HG02763 (cell line): ENCODE measurements around the gene WRAP73.
"Not testable (repeated sequence)": the region's sequence is repeated elsewhere in the genome, so short reads cannot be mapped to it uniquely, and the experiment has no call there.

Source experiments
- ATAC-seq: cut with Tn5 transposase; IDR thresholded peaks from one replicate; pipeline ENCODE4 v1.9.1; 2021; ENCODE audit warnings: mild to moderate bottlenecking, moderate library complexity; ENCODE audit not compliant: unreplicated experiment

The WRAP73 gene

DNA sequence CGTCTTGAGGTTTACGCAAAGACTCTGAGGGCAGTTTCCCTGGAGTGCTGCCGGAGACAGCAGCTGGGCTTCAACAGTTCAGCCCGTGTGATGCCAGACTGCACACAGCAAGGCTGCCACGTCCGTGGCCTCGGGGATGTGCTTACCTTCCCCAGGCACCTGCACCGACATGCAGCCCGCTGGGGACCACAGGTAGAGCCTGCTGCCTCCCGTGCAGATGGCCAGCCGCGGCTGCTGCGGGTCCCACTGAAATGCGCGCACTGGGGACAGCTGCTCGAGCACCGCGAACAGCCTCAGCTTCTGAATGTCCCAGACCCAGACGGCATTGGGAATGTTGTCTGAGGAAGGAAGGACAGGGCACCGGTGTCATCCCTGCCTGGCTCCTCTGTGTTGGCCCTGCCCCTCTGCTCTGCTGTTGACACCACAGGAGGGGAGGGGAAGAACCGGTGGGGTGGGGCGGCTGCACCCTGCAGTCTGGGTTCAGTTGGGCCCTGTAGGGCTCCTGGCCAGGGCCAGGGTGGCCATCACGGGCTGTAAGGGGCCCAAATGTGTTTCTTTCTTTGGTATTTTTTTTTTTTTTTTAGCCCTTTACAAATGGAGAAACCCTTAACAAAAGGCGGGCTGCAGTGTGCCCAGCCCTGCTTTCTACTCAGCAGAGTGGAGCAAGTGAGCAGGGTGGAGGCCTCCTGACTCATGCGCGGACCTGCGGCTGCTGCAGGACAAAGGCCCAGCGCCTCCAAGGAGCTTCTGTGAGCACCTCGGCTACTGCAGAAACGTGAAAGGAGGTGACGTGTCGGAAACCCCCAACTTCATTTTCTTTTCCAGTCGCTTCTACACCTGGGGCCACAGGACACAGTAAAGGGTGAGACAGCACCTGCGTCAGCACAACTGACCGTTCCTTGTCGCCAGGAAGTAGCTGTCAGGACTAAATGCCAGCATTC is 18.3 kb downstream of the WRAP73 start:
- no peak for ATAC-seq

DNA sequence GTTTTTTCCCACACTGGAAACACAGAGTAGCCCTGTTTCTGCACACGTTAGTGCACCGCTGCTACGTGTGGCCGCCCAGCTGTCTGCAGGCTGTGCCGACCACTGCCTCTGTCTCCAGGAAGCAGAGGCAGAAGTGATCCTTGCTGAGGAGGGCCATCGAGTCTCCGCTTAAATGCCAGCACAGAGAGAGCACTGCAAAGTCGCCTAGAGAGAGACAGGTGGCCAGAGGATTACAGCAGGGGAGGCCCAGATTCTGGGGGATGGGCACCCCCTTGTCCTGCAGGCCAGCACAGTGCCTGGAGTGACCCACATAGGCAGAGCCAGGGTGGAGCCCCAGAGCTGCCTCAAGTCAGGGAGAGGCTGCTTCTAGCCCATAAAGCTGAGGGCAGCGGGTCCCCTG is 19.0 kb downstream of the WRAP73 start:
- ATAC-seq, result no peak

DNA sequence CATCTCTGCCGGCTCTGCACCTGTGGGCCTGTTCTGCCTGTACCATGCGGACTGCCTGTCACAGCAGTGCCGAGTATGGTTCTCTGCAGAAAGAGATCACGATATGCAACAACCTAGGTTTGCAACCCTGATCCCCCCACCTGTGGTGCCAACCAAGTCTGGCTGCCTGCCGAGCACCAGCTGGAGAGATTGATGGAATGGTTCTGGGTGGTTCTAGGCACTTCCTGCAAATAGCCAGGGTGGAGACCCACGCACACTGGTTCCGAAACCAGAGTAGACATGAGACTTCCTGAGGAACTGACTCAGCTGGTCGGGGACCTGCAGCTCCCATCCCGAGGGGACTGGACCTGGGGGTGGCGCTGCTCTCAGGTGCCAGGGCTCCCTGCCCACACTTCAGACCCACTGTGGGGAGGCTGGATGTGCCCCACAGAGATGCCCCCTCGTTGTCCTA is 19.7 kb downstream of the WRAP73 start:
- no peak for ATAC-seq

DNA sequence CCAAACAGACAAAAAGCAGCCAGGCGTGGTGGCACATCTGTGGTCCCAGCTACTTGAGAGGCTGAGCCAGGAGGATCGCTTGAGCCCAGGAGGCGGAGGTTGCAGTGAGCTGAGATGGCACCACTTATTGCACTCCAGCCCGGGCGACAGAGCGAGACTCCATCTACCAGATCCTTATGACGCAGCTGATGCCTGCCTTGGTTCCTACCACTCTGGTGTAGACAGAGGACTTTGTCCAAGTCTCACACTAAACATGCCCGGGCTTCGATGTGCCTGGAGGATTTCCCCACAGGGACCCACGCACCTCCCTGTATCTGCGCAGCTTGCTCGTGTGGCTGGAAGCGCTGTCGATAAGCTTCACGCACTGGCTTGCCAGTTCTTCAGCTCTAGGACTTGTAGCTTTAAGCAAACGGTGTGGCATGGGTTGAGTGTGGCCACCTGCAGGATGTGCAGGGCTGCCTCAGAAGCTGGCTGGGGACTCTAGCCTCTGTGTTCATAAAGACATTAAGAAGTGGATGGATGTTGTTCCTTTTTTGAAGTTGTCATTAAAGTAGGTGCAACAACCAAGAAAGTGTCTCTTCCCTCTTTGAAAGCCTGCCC is 20.2 kb downstream of the WRAP73 start:
- no peak for ATAC-seq

DNA sequence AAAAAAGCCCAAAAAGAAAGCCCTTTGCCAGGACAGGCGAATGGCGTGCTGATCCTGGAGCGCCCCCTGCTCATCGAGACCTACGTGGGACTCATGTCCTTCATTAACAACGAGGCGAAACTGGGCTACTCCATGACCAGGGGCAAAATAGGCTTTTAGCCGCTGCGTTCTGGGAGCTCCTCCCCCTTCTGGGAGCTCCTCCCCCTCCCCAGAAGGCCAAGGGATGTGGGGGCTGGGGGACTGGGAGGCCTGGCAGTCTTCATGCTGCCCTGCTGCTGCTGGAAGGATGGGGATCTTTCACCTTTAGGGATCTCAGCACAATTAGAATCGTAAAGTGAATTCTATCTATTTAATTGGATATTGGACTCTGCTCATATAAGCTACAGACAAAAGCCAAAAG is 21.5 kb downstream of the WRAP73 start:
- no peak for ATAC-seq

DNA sequence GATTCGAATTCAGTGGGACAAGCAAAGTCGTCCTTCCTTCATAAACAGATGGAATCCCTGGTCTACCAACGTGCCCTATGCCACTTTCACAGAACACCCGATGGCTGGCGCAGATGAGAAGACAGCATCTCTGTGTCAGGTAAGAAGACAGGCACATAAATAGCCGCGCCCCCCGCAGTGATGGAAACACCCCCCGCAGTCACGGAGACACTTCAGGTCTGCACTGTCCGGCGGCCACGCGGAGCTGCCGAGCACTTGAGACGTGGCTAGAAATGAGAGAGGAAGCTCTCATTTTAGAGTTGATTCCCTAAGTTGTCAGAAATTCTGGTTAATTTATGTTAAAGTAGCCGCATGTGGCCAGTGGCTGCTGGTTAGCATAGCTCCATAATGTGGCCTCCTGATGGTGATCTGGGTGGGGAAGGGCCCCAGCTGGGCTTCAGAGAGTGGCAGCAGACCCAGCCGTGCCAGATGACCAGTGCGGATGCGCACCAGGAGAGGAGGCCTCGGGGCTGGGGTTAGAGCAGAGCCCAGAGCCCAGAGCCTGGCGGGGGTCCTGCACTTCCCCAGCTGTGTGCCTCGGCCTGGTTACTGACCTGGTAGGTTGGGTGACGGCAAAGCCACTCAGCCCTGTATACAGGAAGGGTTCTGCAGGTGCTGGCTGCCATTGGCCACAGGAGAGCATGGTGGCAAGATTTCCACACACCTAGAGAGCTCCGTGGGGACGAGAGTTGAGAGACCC is 22.2 kb downstream of the WRAP73 start:
- no peak for ATAC-seq

DNA sequence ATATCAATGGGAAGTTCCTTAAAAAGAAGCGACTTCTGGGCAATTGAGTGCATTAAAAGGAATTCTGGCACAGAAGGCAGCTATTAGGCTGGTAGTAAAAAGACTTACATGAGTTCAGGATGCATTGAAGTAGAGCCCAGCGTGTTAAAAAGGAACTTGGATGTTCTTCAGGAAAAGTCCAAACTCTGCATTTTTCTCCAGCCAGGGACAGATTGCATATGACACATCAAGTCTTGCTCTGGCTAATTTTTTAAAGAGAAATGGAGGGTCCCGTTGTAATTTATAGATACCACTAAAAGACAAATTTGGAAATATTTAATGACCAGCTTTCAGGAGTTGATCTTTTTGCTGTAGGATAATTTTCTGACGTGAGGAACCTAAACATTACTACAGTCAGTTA is 23.9 kb downstream of the WRAP73 start:
- ATAC-seq, result no peak

DNA sequence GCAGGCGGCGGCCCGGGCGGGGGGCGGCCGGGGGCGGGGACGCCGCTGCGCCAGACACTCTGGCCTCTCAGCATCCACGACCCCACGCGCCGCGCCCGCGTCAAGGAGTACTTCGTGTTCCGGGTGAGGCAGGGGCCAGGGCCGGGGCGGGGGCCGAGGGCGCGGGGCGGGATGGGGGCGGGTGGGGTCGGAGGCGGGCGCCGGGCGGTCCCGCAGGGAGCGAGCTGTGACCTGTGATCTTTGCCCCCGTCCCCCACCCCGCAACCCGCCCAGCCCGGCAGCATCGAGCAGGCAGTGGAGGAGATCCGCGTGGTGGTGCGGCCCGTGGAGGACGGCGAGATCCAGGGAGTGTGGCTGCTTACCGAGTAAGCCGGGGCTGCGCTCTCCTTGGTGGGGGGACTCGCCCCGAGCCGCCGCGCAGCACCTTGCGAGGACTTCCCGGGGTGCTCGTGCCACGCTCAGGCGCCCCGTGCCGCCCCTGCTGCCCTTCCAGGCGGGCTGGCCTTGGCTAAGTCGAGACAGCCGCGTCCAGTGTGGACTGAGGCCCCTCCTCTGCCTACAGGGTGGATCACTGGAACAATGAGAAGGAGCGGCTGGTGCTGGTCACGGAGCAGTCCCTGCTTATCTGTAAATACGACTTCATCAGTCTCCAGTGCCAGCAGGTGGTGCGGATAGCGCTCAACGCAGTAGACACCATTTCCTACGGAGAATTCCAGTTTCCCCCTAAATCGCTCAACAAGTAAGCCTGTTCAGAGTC is 24.6 kb downstream of the WRAP73 start:
- ATAC-seq, result peak; percentile 15

DNA sequence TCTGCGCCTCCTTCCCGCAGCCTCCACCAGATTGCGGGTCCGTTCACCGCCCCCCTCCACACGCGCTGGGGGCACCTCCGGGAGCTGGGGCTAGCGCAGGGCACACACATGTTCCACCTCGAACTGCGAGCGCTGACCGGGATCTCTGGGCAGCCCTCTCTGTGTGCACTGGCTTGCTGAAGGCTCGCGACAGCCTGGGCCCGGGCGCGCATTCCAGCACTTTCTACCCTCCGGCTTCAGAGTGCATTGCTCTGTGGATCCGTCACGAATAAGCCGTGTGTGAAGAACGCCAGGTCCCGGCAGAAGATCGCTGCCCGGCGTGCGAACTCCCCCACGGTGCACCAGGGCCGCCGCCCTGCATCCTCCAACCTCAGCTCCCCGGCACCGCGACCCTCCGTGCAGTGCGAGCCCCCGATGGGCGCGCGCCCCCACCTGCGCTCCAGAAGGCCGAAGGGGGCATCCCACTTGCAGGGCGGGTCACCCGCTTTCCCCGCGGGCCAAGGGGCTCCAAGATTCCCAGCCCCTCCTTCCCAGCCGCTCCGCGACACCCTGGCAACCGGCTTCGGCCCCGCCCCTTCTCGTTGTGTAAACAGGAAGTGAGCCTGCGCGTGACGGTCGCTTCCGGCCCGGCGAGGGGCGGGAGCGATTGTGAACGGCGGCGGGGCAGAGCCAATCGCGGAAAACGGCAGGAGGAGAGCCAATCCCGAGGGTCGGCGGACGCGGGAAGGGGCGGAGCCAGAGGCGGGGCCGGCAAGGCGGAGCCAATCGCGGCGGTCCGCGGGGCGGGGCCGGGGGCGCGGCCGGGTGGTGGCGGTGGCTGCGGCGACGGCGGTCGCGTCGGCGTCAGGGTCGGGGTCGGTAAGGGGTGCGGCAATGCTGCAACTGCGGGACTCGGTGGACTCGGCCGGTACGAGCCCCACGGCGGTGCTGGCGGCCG is 25.4 kb downstream of the WRAP73 start, which contains the start of gene TPRG1L:
TSS of gene TPRG1L (plus strand) at position 816 of the 937 bp plus-strand sequence. CDS start at position 874, 58 bp downstream.
- ATAC-seq, result peak; percentile 95

DNA sequence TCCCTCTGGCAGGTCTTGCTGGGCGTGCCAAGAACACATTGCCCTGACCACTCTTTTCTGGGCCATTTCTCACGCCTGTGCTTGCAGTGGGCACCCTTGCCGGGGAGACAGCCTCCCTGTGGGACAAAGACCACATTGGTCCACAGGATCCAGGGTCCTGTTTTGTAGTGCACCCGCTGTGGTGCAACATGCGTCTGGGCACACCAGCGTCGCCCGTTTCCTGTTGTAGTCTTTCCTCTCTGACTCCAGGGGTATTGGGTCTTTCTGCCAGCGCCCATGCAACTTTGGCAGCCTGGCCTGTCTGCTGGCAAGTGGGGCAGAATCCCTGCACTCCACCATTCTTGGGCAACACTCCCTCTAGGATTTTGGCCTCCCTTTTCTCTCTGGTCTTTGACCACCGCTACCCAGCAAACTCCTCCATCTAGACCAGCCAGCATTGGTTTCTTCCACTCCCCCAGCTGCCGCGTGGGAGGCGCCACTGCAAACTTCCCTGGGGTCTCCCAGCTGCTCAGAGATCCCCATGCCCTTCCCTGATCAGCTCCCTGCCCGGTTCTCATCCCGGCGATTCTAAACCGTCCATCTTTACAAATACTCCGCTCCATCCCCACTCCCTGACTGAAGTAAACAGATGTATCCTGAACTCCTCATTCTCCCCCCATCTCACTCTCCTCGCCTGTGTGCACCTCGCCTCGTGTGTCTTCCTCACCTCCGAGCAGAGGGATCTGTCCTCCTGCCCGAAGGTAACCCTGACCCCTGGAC is 26.3 kb downstream of the WRAP73 start:
- ATAC-seq, result no peak

DNA sequence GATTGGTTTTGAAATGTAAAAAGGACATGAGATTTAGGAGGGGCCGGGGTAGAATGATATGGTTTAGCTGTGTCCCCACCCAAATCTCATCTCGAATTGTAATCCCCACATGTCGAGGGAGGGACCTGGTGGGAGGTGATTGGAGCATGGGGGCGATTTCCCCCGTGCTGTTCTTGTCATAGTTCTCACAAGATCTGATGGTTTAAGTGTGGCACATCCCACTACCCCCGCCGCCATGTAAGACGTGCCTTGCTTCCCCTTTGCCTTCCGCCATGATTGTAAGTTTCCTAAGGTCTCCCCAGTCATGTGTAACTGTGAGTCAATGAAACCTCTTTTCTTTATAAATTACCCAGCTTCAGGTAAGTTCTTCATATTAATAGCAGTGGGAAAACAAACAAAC is 27.8 kb downstream of the WRAP73 start:
- not testable (repeated sequence) for ATAC-seq

DNA sequence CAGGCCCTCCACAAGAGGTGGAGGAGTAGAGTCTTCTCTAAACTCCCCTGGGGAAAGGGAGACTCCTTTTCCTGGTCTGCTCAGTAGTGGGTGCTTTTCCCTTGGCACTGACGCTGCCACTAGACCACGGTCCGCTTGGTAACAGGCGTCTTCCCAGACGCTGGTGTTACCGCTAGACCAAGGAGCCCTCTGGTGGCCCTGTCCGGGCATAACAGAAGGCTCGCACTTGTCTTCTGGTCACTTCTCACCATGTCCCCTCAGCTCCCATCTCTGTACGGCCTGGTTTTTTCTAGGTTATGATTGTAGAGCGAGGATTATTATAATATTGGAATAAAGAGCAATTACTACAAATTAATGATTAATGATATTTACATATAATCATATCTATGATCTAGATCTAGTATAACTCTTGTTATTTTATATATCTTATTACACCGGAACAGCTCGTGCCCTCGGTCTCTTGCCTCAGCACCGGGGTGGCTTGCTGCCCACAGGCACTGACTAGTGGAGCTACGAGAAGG is 28.7 kb downstream of the WRAP73 start:
- not testable (repeated sequence) for ATAC-seq

DNA sequence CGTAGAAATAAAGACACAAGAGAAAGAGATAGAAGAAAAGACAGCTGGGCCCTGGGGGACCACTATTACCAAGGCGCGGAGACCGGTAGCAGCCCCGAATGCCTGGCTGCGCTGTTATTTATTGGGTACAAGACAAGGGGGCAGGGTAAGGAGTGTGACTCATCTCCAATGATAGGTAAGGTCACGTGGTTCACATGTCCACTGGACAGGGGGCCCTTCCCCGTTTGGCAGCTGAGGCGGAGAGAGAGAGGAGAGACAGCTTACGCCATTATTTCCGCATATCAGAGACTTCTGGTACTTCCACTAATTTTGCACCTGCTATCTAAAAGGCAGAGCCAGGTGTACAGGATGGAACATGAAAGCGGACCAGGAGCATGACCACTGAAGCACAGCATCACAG is 29.2 kb downstream of the WRAP73 start:
- ATAC-seq, result no peak

DNA sequence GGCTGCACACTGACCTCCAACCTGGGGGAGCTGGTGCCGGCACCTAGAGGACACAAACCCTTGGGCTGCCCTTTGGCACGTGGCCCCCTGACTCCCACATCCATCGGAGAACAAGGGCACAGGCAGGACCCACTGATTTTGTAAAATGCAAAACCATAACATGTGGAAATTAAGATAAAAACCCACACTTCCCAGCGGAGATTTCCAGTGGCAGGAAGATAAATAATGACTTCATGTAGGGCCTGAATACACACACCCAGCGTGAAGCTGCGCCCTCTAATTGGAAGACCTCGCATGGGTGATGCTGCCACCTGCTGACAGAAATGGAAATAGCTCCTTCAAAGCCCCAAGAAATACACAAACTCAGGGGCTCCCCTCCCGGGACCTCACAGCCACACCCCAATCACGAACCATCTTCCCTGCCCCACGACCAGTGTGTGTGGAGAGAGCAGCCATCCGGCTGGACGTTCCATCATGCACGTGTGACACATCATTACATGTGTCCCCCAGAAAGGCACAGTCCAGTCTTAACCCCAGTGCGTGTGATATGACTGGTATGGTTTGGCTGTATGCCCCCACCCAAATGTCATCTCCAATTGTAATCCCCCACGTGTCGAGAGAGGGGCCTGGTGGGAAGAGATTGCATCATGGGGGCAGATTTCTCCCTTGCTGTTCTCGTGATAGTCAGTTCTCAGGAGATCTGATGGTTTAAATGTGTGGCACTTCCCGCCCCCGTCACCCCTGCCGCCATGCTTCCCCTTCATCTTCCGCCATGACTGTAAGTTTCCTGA is 30.8 kb downstream of the WRAP73 start:
- ATAC-seq, result no peak

DNA sequence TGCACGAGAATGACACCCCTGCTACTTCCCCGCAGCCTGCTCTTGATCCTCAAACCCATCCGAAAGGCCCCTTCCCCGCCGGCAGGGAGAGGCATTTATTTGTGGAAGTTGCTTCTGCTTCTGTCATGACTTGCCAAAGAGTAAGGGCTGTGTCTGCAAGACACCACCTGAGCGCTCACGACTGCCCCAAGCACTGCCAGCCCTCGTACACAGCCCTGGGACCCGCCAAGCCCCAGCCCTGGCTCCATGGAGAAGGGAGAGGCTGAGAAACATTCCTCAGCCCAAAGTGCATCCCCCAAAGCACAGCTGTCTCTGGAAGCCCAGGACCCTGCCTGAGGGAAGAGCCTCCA is 31.4 kb downstream of the WRAP73 start:
- ATAC-seq, result no peak

DNA sequence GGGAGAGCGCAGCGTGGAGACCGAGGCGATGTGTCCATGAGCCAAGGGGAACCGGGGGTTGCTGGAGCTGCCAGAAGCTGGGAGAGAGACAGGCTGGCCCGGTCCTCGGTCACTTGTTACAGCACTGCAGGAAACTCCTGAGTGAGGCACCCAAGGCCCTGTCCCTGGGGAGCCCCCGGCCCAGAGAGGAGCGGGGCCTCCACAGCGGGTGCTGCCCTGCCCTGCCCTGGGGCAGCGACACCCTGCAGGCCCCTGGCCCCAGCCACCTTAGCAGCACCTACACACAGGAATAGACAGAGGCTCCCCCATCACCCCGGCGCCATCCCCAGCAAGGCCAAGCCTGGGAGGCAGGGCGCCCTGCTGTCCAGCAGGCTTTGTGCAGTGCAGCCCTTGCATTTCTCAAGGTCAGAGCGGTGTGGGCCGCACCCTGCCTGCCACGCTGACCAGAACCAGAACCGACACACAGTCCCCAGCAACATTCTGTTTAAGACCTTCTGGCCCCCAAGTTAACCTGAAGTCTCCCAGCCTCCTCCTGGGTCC is 32.0 kb downstream of the WRAP73 start:
- no peak for ATAC-seq

DNA sequence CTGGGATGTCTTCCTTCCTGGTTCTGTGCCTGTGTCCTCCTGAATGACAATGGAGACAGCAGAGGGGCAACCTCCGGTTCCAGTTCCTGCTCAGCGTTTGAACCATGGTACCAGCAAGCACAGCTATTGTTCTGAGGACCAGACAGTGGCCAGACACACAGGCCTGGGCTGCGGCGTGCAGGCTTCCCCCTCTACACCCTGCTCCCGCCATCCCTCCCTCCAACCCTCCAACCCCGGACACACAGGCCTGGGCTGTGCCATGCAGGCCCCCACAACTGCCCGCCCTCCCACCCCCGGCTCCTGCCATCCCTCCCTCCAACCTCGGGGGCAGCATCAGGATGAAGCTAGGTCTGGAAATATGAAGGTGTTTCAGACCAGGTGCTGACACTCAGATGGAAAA is 33.0 kb downstream of the WRAP73 start:
- ATAC-seq, result no peak
